Fibroblast of skin of left biceps (primary cell): ENCODE measurements around the gene TAF1.
"Not testable (repeated sequence)": the region's sequence is repeated elsewhere in the genome, so short reads cannot be mapped to it uniquely, and the experiment has no call there.

Experiments
- DNase-seq, 2 experiments: peaks; one replicate each; pipeline ENCODE4 v3.0.0-alpha.2; 2013; ENCODE audit warnings: low read depth in 2 of 2

Gene TAF1

DNA sequence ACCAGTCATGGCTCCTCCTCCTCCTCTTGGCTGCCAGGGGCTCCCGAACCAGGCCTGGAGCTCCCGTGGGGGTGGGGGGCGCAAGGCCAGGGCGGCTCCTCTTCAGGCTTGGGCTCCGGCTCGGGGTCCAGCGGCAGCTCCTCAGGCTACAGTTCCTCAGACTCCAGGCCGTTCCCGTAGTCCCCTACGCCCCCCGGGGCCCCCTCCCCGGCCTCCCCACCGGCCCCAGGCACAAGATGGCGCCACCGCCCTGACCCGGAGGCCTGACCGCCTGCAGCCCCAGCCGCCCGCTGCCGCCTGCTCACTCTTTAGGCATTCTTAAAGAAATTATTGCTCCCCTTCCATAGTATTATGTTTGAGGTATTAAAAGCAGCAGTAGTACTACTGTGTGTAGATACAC lies 54.5 kb downstream of the TAF1 start:
- no peak for DNase-seq

DNA sequence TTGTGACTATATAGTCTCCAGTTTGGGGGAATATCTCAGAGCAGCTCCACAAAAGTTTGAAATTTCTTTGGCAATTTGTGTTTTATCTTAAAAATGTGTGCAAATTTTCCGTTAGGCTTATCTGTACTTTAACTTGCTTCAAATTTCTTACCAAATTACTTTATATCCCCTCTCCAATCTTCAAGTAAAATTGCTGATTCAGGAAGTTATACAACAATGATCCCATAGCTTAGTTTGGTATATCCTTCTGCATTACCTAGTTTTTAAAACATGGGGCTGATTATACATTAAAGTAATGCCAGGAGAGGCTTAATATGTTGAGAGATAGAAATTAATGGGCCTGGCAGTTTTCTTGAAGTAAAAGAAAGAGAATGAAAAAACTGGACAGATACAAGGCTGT lies 66.6 kb downstream of the TAF1 start:
- DNase-seq, result no peak

GRCh38 chrX:71438750-71439149 lies 72.6 kb downstream of the TAF1 start:
- DNase-seq, result no peak

DNA sequence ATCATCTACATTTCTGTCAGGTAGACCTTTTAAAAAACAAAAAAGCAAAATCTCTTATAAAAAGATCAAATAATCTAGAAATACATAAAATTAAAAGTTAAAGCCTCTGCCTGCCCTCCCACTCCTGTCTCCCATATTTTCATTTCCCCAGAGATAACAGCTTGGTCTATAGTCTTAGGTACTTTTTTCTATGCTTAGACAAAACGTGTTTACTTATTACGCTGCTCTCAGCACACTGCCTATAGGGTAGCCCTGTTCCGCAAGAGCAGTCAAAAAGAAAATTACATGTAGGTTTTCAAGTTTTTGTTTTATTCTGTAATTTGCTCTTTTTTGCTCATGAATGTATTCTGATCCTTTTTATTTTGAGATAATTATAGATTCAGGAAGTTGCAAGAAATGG lies 73.3 kb downstream of the TAF1 start:
- DNase-seq, result no peak

- no peak for DNase-seq
These were observed 73.7 kb downstream of the TAF1 start for GRCh38 chrX:71439896-71440295.

GRCh38 chrX:71440401-71440800 lies 74.2 kb downstream of the TAF1 start:
- no peak for DNase-seq

DNA sequence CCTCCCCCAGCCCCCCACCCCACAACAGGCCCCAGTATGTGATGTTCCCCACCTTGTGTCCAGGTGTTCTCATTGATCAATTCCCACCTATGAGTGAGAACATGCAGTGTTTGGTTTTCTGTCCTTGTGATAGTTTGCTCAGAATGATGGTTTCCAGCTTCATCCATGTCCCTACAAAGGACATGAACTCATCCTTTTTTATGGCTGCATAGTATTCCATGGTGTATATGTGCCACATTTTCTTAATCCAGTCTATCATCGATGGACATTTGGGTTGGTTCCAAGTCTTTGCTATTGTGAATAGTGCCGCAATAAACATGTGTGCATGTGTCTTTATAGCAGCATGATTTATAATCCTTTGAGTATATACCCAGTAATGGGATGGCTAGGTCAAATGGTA lies 75.7 kb downstream of the TAF1 start:
- DNase-seq, result not testable (repeated sequence)

GRCh38 chrX:71450433-71451106 lies 84.4 kb downstream of the TAF1 start:
- no peak for DNase-seq

- not testable (repeated sequence) for DNase-seq
These were observed 85.4 kb downstream of the TAF1 start for GRCh38 chrX:71451518-71451917.

DNA sequence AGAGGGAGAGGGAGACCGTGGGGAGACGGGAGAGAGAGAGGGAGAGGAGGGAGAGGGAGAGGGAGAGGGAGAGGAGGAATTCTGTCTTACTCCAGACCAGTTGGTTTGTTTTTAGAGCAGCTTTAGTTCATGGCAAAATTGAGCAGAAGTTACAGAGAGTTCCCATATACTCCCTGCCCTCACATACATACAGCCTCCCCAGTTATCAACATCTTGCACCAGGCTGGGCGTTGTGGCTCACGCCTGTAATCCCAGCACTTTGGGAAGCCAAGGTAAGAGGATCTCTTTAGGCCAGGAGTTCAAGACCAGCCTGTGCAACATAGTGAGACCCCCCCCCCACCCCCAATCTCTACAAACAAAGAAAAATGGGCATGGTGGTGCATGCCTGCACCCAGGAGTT lies 86.9 kb downstream of the TAF1 start:
- no peak for DNase-seq

DNA sequence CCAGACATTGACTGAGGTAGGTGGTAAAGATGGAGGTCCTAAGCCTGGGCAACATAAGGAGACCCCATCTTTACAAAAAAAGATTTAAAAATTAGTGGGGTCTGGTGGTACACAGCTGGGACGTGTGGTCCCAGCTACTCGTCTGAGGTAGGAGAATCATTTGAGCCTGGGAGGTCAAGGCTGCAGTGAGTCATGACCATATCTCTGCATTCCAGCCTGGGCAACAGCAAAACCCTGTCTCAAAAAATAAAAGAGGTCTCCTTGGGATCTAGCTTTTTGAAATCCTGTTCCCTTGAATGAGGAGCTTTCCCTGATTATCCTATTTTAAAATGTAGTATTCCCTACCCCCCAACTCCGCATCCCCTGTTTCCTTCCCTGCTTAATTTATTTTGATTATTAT lies 88.1 kb downstream of the TAF1 start:
- DNase-seq, result no peak

DNA sequence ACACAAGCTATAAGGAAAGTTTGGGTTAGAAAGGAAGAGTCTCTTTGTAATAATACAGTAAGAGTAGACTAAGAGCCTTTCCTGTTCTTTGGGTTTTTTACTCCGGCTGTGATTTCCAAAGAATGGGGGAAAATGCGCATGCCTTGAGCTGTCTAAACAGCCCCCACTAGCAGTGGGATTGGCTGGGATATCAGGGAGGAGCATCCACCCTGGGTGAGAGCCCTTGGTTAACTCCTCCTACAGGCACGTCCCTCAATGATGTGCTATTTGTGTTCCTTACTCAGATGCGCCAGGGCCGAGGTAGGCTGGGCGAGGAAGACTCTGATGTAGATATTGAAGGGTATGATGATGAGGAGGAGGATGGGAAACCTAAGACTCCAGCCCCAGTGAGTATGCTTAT lies 92.7 kb downstream of the TAF1 start:
- no peak for DNase-seq

- DNase-seq, result no peak
These were observed 98.8 kb downstream of the TAF1 start for GRCh38 chrX:71464968-71465367.

GRCh38 chrX:71466979-71467523 lies 100.9 kb downstream of the TAF1 start:
- no peak for DNase-seq

DNA sequence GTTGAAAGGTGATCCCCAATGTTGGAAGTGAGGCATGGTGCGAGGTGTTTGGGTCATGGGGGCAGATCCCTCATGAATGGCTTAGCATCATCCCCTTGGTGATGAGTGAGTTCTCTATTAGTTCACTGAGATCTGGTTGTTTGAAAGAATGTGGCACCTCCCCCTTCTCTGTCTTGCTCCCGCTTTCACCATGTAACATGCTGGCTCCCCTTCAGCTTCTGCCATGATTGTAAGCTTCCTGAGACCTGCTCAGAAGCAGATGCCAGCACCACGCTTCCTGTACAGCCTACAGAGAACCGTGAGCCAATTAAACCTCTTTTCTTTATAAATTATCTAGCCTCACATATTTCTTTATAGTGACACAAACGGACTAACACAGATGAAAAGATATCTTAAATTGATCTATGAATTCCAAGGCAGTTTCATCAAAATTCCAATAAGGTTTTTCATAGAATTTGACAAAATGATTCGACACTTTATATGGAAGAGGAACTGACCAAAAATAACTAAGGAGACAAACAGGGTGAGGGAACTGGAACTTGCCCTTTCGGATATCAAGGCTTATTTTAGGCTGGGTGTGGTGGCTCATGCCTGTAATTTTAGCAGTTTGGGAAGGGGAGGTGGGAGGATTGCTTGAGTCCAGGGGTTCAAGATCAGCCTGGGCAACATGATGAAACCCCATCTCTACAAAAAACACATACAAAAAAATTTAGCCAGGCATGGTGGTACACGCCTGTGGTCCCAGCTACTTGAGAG lies 109.8 kb downstream of the TAF1 start:
- DNase-seq, result no peak

DNA sequence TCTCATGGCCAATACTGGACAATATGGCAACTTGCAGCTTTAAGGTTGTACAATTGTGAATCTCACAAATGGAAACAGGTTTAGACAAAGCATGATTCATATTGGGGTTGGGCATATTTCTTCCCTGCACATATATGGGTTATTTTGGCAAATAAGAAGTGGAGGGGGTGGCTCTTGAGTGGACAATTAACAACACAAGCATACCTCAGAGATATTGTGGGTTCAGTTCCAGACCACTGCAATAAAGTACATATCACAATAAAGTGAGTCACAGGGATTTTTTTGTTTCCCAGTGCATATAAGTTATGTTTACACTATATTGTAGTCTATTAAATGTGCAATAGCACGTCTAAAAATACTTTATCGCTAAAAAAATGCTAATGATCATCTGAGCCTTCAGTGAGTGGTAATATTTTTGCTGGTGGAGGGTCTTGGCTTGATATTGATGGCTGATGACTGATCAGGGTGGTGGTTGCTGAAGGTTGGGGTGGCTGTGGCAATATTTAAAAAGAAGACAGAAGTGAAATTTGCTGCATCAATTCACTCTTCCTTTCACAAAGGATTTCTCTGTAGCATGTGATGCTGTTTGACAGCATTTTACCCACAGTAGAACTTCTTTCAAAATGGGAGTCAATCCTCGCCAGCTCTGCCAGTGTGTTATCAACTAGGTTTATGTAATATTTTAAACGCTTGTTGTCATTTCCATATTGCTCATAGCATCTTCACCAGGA lies 116.2 kb downstream of the TAF1 start:
- DNase-seq, result no peak

DNA sequence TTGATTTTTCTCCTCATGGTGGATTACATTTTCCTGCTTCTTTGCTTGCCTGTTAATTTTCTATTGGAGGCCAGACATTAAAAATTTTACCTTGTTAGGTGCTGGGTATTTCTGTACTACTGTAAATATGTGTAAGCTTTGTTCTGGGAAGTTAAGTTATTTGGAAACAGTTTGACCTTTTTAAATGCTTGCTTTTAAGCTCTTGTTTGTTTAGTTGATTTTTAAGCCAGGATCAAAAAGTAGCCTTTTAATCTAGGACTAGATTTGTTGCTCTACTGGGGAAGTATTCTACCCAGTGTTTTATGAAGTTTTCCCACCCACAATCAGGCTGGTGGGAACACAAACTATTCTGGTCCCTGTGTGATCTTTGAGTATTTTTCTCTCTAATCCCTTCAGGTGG lies 121.7 kb downstream of the TAF1 start:
- no peak for DNase-seq

DNA sequence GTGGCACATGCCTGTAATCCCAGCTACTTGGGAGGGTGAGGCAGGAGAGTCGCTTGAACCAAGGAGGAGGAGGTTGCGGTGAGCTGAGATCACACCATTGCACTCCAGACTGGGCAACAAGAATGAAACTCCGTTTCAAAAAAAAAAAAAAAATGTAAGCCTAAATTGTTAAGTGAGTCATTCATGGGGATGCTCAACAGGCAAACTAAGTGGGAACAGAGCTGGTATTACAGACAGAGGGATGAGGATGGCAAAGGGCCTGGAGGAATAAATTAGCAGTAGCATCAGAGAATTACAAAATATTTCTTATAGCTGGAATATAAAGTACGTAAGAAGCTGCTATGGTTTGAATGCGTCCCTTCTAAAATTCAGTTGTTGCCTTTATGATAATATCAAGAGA lies 123.4 kb downstream of the TAF1 start:
- no peak for DNase-seq

DNA sequence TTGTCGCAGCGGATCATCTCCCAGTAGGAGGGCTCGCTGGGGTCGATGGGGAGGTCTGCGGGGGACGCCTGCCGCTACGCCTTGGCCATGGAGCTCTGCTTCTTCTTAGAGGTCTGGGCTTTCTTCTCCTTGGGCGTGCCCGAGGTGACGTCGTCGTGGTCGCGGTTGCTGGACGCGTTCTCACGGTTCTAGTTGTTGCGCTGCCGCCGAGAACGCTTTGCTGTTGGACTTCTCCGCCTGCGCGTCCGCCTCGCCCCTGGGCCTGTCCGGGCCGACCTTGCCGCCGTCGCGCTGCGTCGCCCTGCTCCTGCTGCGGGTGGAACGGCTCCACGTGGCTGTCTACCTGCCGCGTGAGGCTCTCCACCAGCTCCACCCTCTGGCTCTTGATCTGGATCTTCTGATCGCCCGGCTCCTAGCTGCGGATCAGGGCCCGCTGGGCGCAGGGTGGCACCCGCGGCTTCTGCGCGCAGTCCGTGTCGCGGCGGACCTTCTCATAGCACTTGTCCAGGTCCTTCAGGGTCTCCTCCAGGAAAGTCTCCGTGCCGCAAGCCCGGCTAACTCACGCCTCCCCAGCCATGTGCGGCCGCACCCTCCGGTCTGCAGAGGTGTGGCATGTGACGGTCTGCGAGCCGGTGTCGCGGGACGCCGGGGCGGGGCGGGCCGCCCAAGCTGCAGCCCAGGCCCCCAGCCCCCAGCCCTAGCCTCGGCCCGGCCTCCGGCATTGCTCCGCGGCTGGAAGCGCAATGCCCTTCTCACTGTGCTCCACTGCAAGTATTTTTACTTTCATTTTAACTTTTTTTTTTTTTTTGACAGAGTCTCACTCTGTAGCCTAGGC lies 126.3 kb downstream of the TAF1 start:
- DNase-seq, result no peak

DNA sequence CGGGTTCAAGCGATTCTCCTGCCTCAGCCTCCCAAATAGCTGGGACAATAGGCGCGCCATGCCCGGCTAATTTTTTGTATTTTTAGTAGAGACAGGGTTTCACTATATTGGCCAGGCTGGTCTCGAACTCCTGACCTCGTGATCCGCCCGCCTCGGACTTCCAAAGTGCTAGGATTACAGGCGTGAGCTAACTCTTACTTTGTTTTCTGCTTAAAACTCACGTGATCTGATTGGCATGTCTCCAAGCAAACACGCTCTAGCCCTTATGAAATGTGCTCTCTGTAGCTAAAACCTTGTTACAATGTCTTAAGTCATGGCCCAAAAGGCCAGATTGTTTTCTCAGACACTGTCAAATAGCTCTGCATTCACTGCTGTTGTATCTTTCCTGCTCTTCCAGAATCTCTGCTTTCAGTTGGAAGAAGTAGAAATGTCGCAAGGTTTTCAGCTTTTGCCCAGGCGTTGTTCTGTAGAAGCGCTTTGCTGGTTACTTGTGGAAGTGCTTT lies 127.0 kb downstream of the TAF1 start:
- no peak for DNase-seq

DNA sequence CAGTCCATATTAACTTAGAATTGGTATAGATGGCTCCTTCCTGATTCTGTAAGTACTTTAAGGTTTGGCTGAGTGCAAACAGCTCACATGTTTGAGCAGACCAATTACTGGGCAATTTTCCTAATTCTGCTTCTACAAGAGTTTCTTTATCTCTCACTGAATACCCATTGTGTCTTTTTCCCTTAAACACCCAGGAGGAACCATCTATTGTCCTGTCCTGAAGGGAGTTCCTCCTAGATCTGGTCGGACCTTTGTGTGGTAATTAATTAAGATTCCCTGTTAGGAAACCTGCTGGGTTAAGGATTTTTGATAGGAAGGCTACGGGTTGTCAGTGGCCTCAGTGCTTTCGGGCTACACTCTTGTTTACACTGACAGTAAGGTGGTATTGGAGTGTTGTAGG lies 129.8 kb downstream of the TAF1 start:
- not testable (repeated sequence) for DNase-seq

DNA sequence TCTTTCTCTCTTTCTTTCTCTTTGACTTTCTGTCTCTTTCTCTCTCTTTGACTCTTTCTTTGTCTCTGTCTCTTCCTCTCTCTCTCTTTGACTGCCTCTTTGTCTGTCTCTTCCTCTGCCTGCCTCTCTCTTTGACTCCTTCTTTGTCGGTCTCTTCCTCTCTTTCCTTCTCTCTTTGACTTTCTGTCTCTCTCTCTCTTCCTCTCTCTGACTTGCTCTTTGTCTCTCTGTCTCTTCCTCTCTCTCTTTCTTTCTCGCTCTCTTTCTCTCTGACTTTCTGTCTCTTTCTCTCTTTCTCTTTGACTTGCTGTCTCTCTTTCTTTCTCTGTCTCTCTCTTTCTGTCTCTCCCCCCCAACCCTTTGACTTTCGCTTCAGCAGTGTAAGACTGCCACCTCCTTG lies 130.3 kb downstream of the TAF1 start:
- no peak for DNase-seq
